Peyer's patch (tissue), 4 donors: ENCODE results near the gene LAMA4.

Source experiments
- CTCF ChIP-seq, 6 experiments: fragments of 450-650 bp in 4 of 6; fragments of 200-600 bp in 2 of 6; sonication (generic) in 1 of 6; IDR thresholded peaks; one replicate each; pipeline ENCODE4 v1.5.1; 2017 to 2019; ENCODE audit warnings: antibody characterized with exemption in 6 of 6, mild to moderate bottlenecking in 3 of 6, moderate library complexity in 1 of 6
- POLR2A ChIP-seq, 2 donors: fragments of 450-650 bp; IDR thresholded peaks; one replicate each; pipeline ENCODE4 v1.5.1; 2017; ENCODE audit warnings: antibody characterized with exemption in 2 of 2, mild to moderate bottlenecking in 2 of 2, moderate library complexity in 2 of 2

GRCh38 chr6:112116221-112116620 is 138.1 kb downstream of the LAMA4 start:
- TF ChIP-seq CTCF (IDR thresholded peaks at IDR 0.05) (no peak), POLR2A (IDR thresholded peaks at IDR 0.05) (no peak)
